Fibroblast of skin of right quadriceps (primary cell): ENCODE results near the gene DNAJB6.

ENCODE experiments used
- DNase-seq: peaks from one replicate; pipeline ENCODE4 v3.0.0-alpha.2; 2013

DNAJB6 gene

GRCh38 chr7:157397731-157398691 is 61.2 kb downstream of the DNAJB6 start:
- DNase-seq = peak; percentile 80

- DNase-seq = no peak
Measured at GRCh38 chr7:157399086-157399687, 62.4 kb downstream of the DNAJB6 start.

GRCh38 chr7:157400171-157400860 is 63.5 kb downstream of the DNAJB6 start:
- DNase-seq = no peak

GRCh38 chr7:157401567-157402387 is 65.0 kb downstream of the DNAJB6 start:
- DNase-seq = no peak

GRCh38 chr7:157402388-157402703 is 65.5 kb downstream of the DNAJB6 start:
- no peak for DNase-seq

GRCh38 chr7:157402911-157403534 is 66.2 kb downstream of the DNAJB6 start:
- no peak for DNase-seq

- no peak for DNase-seq
Measured at GRCh38 chr7:157403646-157404401, 67.0 kb downstream of the DNAJB6 start.

- DNase-seq = peak; percentile 75
Measured at GRCh38 chr7:157404845-157405481, 68.2 kb downstream of the DNAJB6 start.

GRCh38 chr7:157405501-157405900 is 68.7 kb downstream of the DNAJB6 start:
- DNase-seq = no peak

GRCh38 chr7:157405914-157406810 is 69.4 kb downstream of the DNAJB6 start:
- DNase-seq = no peak

GRCh38 chr7:157406971-157407370 is 70.2 kb downstream of the DNAJB6 start:
- no peak for DNase-seq

- DNase-seq = no peak
Measured at GRCh38 chr7:157407512-157408257, 70.9 kb downstream of the DNAJB6 start.

GRCh38 chr7:157408258-157409101 is 71.7 kb downstream of the DNAJB6 start:
- DNase-seq = no peak

GRCh38 chr7:157409149-157409752 is 72.4 kb downstream of the DNAJB6 start:
- DNase-seq = no peak

- no peak for DNase-seq
Measured at GRCh38 chr7:157409753-157410727, 73.2 kb downstream of the DNAJB6 start.

GRCh38 chr7:157410831-157411556 is 74.2 kb downstream of the DNAJB6 start:
- DNase-seq = no peak
